Activated naive CD4-positive, alpha-beta T cell treated with anti-CD3 and anti-CD28 coated beads, Interleukin-2, amount 50 U/mL, for 24 hours (primary cell): ENCODE results near the gene RWDD4.

Experiments used
- H3K27ac Mint-ChIP-seq: one replicate; pipeline ENCODE4 v1.8.0; 2021; ENCODE audit warnings: mild to moderate bottlenecking, mixed read lengths
- H3K27me3 Mint-ChIP-seq: one replicate; pipeline ENCODE4 v1.8.0; 2021; ENCODE audit warnings: mixed read lengths
- H3K36me3 Mint-ChIP-seq: one replicate; pipeline ENCODE4 v1.8.0; 2021; ENCODE audit warnings: mixed read lengths
- H3K4me1 Mint-ChIP-seq: one replicate; pipeline ENCODE4 v1.8.0; 2021; ENCODE audit warnings: mixed read lengths
- H3K4me3 Mint-ChIP-seq: one replicate; pipeline ENCODE4 v1.8.0; 2021; ENCODE audit warnings: mild to moderate bottlenecking, mixed read lengths
- H3K9me3 Mint-ChIP-seq: one replicate; pipeline ENCODE4 v1.8.0; 2021; ENCODE audit warnings: mixed read lengths

RWDD4 gene

GRCh38 chr4:183621875-183622274 lies 37.1 kb downstream of the RWDD4 start:
- no peaks in the 10 kb centered on the region for H3K36me3 Mint-ChIP-seq
- H3K27ac Mint-ChIP-seq = no peak overlapping the region
- no peak overlapping the region for H3K4me3 Mint-ChIP-seq
- H3K9me3 Mint-ChIP-seq = no peaks in the 10 kb centered on the region
- no peaks in the 10 kb centered on the region for H3K4me1 Mint-ChIP-seq
- no peaks in the 10 kb centered on the region for H3K27me3 Mint-ChIP-seq

DNA sequence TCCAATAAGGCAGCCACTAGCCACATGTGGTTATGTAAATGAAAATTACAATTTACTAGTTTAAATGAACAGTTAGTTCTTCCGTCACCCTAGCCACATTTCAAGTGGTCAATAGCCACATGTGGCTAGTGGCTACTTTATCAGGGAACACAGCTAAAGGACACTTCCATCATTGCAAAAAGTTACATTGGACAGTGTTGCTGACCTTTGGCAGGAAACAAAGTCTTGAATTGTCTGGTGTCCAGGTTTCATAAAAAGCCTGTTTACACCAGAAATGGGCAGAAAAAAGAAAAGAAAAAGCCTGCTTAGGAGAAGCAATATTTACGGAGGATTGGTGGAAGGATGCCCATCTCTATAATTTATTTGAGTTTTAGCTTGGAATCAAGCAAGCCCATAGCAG lies 38.6 kb downstream of the RWDD4 start:
- Mint-ChIP-seq H3K4me3 (no peak overlapping the region), H3K27me3 (no peaks in the 10 kb centered on the region), H3K27ac (no peak overlapping the region), H3K36me3 (no peaks in the 10 kb centered on the region), H3K9me3 (no peaks in the 10 kb centered on the region), H3K4me1 (no peaks in the 10 kb centered on the region)

- no peaks in the 10 kb centered on the region for H3K9me3 Mint-ChIP-seq
These were observed 40.3 kb downstream of the RWDD4 start for GRCh38 chr4:183618681-183619080.

DNA sequence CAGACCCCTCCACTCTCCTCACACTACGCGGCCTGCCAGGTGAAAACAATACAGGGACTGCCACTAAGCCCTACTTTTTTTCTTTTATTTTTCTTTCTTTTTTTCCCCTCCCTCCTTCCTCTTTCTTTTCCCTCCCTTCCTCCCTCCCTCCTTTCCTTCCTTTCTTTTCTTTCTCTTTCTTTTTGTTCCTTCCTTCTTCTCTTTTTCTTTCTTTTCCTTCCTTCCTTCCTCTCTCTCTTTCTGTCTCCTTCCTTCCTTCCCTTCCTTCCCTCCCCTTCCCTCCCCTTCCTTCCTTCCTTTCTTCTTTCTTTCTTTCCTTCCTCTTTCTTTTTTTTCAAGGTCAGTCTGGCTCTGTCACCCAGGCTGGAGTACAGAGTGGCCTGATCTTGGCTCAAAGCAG lies 41.9 kb downstream of the RWDD4 start:
- H3K27me3 Mint-ChIP-seq = peaks cover 1% of the 10 kb centered on the region
- H3K9me3 Mint-ChIP-seq = no peaks in the 10 kb centered on the region
- H3K36me3 Mint-ChIP-seq = no peaks in the 10 kb centered on the region
- no peaks in the 10 kb centered on the region for H3K4me1 Mint-ChIP-seq
- no peak overlapping the region for H3K27ac Mint-ChIP-seq
- H3K4me3 Mint-ChIP-seq = no peak overlapping the region

More at GRCh38 chr4:183618681-183619080, 40.3 kb downstream of the RWDD4 start:
- H3K36me3 Mint-ChIP-seq = no peaks in the 10 kb centered on the region
- no peaks in the 10 kb centered on the region for H3K4me1 Mint-ChIP-seq
- no peak overlapping the region for H3K27ac Mint-ChIP-seq
- H3K4me3 Mint-ChIP-seq = no peak overlapping the region
- peaks cover 1% of the 10 kb centered on the region for H3K27me3 Mint-ChIP-seq

DNA sequence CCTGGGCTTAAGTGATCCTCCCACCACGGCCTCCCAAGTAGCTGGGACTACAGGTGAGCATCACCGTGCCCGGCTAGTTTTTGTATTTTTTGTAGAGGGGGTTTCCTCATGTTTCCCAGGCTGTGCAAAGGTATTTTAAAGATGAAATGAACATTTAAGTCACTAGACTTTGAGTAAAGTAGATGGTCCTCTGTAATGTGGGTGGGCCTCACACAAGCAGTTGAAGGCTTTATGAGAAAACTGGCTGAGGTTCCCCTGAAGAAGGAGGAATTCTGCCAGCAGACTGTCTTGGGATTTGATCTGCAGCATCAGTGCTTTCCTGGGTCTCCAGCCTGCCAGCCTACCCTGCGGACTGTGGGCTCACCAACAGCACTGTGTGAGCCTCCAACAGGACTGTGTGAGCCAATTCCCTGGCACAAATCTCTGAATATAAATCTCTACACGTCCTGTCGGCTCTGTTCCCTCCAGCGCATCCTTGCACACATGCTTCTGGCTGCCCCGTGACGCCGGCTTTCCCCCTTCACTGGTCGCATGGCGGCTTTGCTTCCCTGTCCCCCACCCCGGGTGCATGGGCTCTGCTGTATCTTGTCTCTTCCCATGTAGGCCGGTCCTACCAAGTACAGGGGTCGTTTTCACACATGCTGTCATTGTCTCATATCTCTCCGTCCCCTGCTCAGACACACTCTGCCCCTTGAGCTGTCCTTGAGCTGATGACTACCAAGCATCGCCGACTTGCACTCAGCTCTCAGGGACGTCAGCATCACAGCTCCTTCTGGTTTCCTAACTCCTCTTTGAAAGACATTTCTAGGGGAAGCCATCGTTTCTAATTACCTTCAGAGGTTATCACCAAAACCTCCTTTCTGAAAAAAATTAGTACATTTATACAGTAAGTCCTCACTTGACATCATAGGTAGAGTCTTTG lies 46.4 kb downstream of the RWDD4 start:
- H3K4me1 Mint-ChIP-seq = no peaks in the 10 kb centered on the region
- H3K27me3 Mint-ChIP-seq = peaks cover 2% of the 10 kb centered on the region
- H3K36me3 Mint-ChIP-seq = no peaks in the 10 kb centered on the region
- no peak overlapping the region for H3K27ac Mint-ChIP-seq
- no peak overlapping the region for H3K4me3 Mint-ChIP-seq
- H3K9me3 Mint-ChIP-seq = no peaks in the 10 kb centered on the region

GRCh38 chr4:183611210-183611830 lies 47.7 kb downstream of the RWDD4 start:
- Mint-ChIP-seq H3K4me3 (no peak overlapping the region), H3K9me3 (no peaks in the 10 kb centered on the region), H3K27ac (no peak overlapping the region), H3K4me1 (no peaks in the 10 kb centered on the region), H3K36me3 (no peaks in the 10 kb centered on the region), H3K27me3 (peaks cover 2% of the 10 kb centered on the region)

DNA sequence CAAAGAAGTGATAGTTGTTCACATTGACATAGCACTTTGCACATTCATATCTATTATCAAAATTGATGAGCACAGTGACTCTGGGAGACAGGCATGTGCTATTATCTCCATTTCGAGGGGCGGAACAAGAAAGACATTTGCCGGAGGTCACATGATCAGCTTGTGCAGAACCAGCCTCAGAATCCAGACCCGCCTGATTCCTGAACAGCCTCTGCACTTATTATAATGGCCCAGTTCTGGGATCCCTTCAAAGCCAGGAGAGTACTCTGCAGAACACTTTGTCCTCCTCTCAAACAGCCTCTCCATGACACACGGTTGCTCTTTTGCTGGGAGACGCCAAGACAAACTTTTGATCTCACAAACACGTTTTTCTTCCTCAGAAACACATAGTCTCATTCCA lies 48.4 kb downstream of the RWDD4 start:
- Mint-ChIP-seq H3K27me3 (peaks cover 2% of the 10 kb centered on the region), H3K36me3 (no peaks in the 10 kb centered on the region), H3K4me1 (no peaks in the 10 kb centered on the region), H3K27ac (no peak overlapping the region), H3K9me3 (no peaks in the 10 kb centered on the region), H3K4me3 (no peak overlapping the region)

- Mint-ChIP-seq H3K27ac (no peak overlapping the region), H3K4me1 (no peaks in the 10 kb centered on the region), H3K9me3 (no peaks in the 10 kb centered on the region), H3K27me3 (peaks cover 1% of the 10 kb centered on the region), H3K4me3 (no peak overlapping the region), H3K36me3 (no peaks in the 10 kb centered on the region)
These were observed 49.0 kb downstream of the RWDD4 start for GRCh38 chr4:183610033-183610432.

GRCh38 chr4:183609151-183609550 lies 49.8 kb downstream of the RWDD4 start:
- peaks cover 1% of the 10 kb centered on the region for H3K27me3 Mint-ChIP-seq
- H3K4me1 Mint-ChIP-seq = no peaks in the 10 kb centered on the region
- H3K27ac Mint-ChIP-seq = no peak overlapping the region
- no peak overlapping the region for H3K4me3 Mint-ChIP-seq
- H3K36me3 Mint-ChIP-seq = no peaks in the 10 kb centered on the region
- H3K9me3 Mint-ChIP-seq = no peaks in the 10 kb centered on the region

DNA sequence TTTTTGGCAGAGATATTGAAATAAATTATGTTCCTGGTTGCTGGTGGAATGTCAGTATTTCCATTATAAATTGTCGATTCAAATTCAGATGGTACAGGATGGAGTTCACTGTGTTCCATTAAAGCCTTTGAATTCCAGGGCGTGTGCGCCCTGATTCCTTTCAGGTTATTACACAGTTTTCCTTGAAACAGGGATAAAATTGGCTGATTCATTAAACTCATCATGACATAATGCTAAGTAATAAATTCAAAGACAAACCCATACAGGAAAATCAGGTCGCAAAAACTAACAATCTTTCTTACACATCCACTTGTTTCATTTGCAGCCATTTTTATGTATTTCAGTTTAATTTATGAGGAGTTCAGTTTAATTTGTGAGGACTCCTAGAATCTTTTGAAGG lies 51.1 kb downstream of the RWDD4 start:
- Mint-ChIP-seq H3K4me1 (no peaks in the 10 kb centered on the region), H3K27ac (no peak overlapping the region), H3K4me3 (no peak overlapping the region), H3K9me3 (no peaks in the 10 kb centered on the region), H3K36me3 (no peaks in the 10 kb centered on the region), H3K27me3 (peaks cover 1% of the 10 kb centered on the region)

DNA sequence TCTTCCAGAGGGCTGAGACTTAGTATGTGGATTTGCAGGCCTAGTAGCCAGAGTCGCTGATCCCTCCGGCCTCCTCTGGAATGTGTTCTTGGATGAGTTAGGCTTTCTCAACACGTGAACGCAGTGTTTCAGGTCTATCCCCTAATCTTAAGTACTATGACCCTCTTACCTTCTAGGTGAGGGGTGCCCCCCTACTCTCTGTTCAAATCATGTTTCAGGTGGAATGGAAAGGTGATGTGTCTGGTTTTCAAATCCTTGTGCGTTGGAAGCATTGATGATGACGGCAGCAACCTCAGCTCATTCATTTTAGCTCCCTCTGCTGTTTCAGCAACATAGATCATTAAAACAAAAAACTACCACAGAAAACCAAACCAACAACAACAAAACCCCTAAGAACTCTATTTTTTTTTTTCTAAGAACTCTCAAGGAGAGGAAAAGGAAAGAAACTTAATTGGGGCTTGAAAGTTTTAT lies 56.4 kb downstream of the RWDD4 start:
- H3K27ac Mint-ChIP-seq = no peak overlapping the region
- H3K9me3 Mint-ChIP-seq = no peaks in the 10 kb centered on the region
- no peaks in the 10 kb centered on the region for H3K27me3 Mint-ChIP-seq
- no peaks in the 10 kb centered on the region for H3K36me3 Mint-ChIP-seq
- H3K4me1 Mint-ChIP-seq = no peaks in the 10 kb centered on the region
- no peak overlapping the region for H3K4me3 Mint-ChIP-seq

DNA sequence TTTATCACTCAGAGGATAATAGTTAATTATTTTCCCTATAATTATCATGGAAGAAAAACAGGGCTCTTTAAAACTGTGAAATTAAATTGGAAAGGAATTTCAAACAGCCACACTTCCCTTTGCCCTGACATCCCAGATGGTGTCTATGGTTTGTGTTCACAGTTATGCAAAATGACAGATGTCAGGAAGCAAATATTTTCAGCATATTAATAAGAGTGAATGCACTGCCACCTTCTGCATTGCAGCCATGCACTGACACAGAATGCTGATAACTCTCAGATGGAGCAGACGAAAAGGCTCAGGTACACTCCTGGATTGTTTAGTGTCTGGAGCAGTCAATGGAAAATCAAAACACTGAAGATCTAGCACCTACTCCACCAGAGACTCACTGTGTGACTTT lies 57.6 kb downstream of the RWDD4 start:
- H3K27ac Mint-ChIP-seq = no peak overlapping the region
- no peak overlapping the region for H3K4me3 Mint-ChIP-seq
- no peaks in the 10 kb centered on the region for H3K36me3 Mint-ChIP-seq
- no peaks in the 10 kb centered on the region for H3K4me1 Mint-ChIP-seq
- no peaks in the 10 kb centered on the region for H3K9me3 Mint-ChIP-seq
- no peaks in the 10 kb centered on the region for H3K27me3 Mint-ChIP-seq

- Mint-ChIP-seq H3K9me3 (no peaks in the 10 kb centered on the region), H3K4me1 (no peaks in the 10 kb centered on the region), H3K36me3 (no peaks in the 10 kb centered on the region), H3K4me3 (no peak overlapping the region), H3K27ac (no peak overlapping the region), H3K27me3 (no peaks in the 10 kb centered on the region)
These were observed 58.7 kb downstream of the RWDD4 start for GRCh38 chr4:183600189-183600685.

- Mint-ChIP-seq H3K27me3 (no peaks in the 10 kb centered on the region), H3K27ac (no peak overlapping the region), H3K4me3 (no peak overlapping the region), H3K36me3 (no peaks in the 10 kb centered on the region), H3K4me1 (no peaks in the 10 kb centered on the region), H3K9me3 (no peaks in the 10 kb centered on the region)
These were observed 59.3 kb downstream of the RWDD4 start for GRCh38 chr4:183599690-183600089.

DNA sequence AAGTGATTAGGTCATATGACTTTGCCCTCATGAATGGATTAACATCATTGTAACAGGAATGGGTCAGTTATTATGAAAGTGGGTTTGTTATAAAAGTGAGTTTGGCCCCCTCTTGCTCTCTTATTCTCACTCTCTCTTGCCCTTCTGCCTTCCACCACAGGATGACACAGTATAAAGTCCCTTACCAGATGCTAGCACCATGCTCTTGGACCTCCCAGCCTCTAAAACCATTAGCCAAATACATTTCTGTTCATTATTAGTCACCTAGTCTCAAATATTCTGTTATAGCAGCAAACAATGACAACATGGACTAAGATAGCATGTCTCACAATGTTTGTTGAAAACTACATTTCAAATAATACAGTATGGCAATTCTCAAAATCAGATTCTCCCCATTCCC lies 59.7 kb downstream of the RWDD4 start:
- no peaks in the 10 kb centered on the region for H3K27me3 Mint-ChIP-seq
- no peaks in the 10 kb centered on the region for H3K9me3 Mint-ChIP-seq
- no peak overlapping the region for H3K4me3 Mint-ChIP-seq
- H3K27ac Mint-ChIP-seq = no peak overlapping the region
- no peaks in the 10 kb centered on the region for H3K4me1 Mint-ChIP-seq
- no peaks in the 10 kb centered on the region for H3K36me3 Mint-ChIP-seq

GRCh38 chr4:183596067-183596757 lies 62.8 kb downstream of the RWDD4 start:
- Mint-ChIP-seq H3K27ac (no peak overlapping the region), H3K4me1 (no peaks in the 10 kb centered on the region), H3K36me3 (no peaks in the 10 kb centered on the region), H3K27me3 (peaks cover 3% of the 10 kb centered on the region), H3K4me3 (no peak overlapping the region), H3K9me3 (no peaks in the 10 kb centered on the region)
